ENCODE data around the gene TFF1.

DNA sequence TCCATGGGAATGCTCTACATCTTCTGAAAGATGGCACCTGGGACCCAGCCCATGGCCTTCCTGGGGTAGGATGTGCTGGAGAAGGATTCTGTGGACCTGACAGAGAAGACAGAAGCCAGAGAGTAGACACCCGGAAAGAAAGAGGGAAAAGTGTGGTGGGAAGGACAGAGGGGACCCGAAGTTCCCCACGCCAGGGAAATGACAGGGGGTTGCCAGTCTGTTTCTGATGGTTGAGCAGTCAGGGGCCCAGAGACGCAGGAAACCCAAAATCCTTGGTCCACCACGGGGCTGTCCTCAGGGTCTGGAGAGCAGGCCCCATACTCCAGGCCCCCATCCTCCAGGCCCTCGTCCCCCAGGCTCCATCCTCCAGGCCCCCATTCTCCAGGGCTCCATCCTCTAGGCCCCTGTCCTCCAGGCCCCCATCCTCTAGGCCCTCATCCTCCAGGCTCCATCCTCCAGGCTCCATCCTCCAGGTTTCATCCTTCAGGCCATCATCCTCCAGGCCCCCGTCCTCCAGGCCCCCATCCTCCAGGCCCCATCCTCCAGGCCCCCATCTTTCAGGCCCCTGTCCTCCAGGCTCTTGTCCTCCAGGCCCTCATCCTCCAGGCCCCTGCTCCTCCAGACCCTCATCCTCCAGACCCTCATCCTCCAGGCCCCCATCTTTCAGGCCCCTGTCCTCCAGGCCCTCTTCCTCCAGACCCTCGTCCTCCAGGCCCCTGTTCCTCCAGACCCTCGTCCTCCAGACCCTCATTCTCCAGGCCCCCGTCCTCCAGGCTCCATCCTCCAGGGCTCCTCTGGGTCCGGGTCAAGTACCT, 14.5 kb downstream of the TFF1 start:
- TF ChIP-seq POLR2A (IDR thresholded peaks at IDR 0.05; ENCODE audit: low read length) (no peak), GATA1 (IDR thresholded peaks at IDR 0.05; ENCODE audit: low read depth, low read length) (no peak)

Measured in erythroblast (primary cell).